ENCODE measurements around the gene CLPX.

- TF ChIP-seq POLR2AphosphoS5 (IDR thresholded peaks at IDR 0.05), result peak; percentile 87 to 94
- TF ChIP-seq CTCF (IDR thresholded peaks at IDR 0.05), result peak in 1 of 3 experiments; percentile 4
These were observed 51.5 kb downstream of the CLPX start, which contains the start of gene PDCD7 for GRCh38 chr15:65133548-65134200.

All from esophagus muscularis mucosa (tissue), 3 donors.